OCI-LY3 (cell line): ENCODE results near the gene DMTF1.

Source experiments
- CTCF ChIP-seq: fragments of 200-600, 300-600 bp; sonication (generic); IDR thresholded peaks from 2 replicates; pipeline ENCODE4 v1.5.1; 2014; ENCODE audit warnings: antibody characterized with exemption, low read length, low read depth
- EZH2phosphoT487 ChIP-seq: fragments of 200-600 bp; shearing (Covaris generic); IDR thresholded peaks from 2 replicates; pipeline ENCODE4 v1.6.1; 2018; ENCODE audit warnings: antibody characterized with exemption, mixed run types, low read depth

- TF ChIP-seq CTCF (no peak), EZH2phosphoT487 (no peak)
These were observed 58.3 kb downstream of the DMTF1 start for GRCh38 chr7:87210506-87210905.
